ELR (cell line): ENCODE measurements around the gene NAV2.

ENCODE experiments used
- DNase-seq: peaks from one replicate; pipeline ENCODE4 v3.0.0-alpha.2; 2015; ENCODE audit warnings: low read depth

Gene NAV2

GRCh38 chr11:19976281-19976941, 263.8 kb downstream of the NAV2 start:
- no peak for DNase-seq

GRCh38 chr11:19977941-19978340, 265.3 kb downstream of the NAV2 start:
- no peak for DNase-seq

DNA sequence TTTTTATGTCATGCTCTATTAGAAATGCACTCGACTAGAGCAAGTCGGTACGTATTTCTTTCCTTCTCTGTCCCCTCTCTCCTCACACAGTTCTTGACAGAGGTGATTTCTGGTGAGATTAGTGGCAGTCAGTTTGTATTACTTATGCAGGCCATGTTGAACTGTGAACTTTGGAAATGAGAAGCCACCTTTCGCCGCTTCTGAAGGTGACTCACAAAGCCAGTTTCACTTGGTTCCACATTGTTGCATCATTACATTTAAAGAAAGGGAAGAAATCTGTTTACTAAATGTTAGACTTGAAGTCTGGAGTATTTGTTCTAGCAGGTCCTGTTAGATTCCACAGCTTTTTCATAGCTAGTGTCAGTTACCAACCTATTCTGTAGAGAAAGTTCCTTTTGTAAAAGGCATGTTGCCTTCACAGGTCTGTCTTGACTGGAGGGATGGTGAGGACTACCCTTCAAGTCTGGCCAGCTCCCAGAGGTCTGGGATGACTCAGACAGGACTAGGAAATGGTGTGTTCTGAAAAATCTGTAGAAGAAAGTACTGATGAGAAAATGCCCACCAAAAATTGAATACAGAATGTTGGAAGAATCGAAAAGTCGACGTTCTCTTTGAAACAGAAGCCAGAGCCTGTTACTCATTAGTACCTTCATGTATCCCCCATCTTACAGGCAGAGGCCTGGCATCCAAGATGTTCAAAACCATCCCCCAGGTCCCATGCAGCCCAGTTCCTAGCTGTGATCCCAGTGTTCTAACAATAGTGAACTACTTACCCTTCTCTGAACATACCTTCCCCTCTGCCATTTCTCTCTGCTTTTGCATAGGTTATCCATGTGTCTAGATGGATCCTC, 266.3 kb downstream of the NAV2 start:
- peak; percentile 78 for DNase-seq

DNA sequence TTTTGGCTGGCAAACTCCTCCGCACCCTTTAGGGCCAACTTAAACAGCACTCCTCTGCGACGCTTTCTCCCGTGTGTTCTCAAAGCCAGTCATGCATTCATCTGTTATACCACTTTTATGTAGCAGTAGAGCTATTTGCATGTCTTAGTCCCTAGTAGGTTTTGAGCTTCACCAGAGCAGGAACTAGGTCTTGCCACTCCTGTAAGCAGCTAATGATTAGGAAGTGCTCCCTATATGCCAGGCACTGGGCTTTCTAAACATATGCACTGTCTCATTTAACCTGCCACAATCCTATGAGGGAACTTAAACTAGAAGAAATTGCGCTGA, 266.8 kb downstream of the NAV2 start:
- DNase-seq, result no peak

GRCh38 chr11:19980388-19980787, 267.8 kb downstream of the NAV2 start:
- no peak for DNase-seq

GRCh38 chr11:19980957-19981669, 268.5 kb downstream of the NAV2 start:
- no peak for DNase-seq

- DNase-seq, result no peak
Observed at GRCh38 chr11:19982774-19983495, 270.3 kb downstream of the NAV2 start.

GRCh38 chr11:19984048-19984742, 271.6 kb downstream of the NAV2 start:
- no peak for DNase-seq

DNA sequence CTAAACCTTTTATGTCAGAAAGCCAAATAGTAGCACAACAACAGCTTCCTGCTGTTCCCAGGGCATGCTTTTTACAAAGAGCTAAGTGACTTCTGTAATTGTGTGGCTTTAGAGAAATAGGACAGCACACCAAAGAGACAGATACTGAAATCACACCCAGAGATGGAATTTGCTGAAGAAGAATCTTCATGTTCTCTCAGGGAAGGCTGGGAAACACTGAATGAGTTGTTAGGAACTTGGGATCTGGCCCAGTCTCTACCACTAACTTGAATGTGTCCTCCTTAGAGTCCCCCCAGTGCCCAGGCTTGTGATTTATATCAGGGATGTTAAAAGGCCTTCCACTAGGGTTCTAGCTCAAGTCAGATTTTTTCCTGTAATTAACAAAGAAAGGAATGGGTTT, 272.5 kb downstream of the NAV2 start:
- DNase-seq, result no peak

DNA sequence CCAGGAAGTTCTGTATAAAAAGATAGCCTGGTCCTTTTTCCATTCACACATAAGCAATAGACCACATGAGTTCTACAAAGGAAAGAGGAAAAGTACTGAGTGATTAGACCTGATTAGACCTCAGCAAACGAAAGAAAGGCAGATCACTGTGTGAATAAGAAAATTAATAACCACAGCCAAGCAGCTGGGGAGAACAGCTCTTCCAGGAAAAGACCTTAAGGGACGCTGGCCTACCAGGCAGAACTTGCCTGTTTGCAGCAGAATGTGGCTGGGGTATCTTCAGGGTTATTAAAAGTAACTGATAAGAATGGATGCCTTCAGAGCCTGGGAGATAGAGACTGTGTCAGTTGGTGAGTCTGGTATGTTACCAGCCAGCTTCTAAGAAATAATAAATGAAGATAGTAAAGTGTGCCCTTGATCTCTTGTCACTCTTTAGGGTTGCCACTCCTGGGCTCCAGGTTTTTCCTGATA, 274.7 kb downstream of the NAV2 start:
- DNase-seq, result no peak

- DNase-seq, result peak; percentile 6
Observed at GRCh38 chr11:19988598-19988997, 276.0 kb downstream of the NAV2 start.

GRCh38 chr11:19989191-19989590, 276.6 kb downstream of the NAV2 start:
- DNase-seq, result no peak

GRCh38 chr11:19992162-19992561, 279.5 kb downstream of the NAV2 start:
- no peak for DNase-seq

DNA sequence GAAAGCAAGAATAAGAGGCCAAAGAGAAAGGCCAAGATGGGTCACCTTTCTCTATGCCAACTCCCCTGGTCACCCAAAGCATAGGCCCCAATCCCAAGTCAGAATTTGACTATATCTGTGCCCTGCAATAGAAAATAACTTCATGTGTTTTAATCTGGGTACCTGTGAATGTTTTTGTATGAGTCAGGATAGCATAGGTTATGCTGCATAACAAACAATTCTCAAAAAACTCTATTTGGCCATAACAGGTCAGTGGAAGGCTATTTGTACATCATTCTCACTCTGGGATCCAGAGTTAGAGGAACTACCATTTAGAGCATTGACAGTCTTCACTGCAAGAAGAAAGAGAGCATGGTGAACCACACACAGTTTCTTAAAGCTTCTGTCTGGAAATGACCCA, 280.4 kb downstream of the NAV2 start:
- DNase-seq, result no peak

DNA sequence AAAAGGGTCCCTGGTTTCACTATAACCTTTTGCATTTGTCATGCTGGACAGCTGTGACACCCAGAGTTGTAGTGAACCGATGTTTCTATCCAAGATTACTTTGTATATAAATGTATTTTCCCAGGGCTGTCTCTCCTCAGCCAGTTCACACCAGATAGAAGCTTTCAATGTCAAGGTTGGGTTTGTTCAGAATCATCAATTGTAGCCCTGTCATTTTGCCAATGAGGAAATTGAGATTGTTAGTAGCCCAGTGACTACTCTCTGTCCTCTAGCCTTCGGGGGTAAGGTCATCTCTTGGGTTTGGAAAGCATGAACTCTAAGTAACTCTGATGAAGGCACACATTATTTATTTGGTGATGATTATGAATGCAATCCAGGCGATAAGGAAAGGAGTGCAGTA, 282.0 kb downstream of the NAV2 start:
- DNase-seq, result peak; percentile 9

DNA sequence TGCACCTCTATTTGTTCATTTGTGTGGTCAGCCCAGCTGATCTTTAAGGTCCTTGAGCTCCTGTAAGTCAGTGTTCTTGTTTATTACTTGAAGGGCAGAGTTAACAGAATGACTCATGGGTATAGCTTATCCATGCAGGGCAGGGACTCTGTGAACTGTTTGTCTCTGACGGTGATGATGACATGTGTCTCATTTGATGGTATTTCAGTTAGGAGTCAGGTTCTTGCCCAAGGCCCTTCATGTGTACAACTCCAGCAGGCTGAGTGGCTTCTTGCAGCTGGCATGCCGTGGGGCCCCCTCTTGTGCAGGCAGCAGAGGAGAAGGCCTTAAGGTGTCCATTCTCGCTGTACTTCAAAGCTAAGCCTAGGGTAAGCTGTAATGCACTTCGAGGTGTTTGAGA, 282.5 kb downstream of the NAV2 start:
- DNase-seq, result peak; percentile 86

DNA sequence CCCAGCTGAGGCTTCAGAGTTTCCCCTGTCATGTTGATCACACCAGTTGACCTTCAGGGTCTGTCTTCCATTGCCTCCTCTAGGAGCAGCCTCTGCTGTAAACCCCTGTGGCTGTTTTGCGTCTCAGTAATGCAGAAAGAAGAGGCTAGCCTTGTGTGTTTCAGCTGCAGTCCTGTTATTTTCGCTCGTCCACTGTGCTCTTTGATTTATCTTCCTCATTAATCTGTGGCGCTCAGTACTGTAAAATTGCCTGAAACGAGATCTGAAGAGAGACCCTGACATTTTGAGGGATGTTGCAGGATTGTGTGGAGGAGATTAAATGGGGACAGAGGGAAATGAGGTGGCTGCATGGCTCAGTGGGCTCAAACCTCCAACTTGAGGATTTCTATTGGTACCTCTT, 283.9 kb downstream of the NAV2 start:
- no peak for DNase-seq

GRCh38 chr11:20000022-20000350, 287.3 kb downstream of the NAV2 start:
- DNase-seq, result no peak

DNA sequence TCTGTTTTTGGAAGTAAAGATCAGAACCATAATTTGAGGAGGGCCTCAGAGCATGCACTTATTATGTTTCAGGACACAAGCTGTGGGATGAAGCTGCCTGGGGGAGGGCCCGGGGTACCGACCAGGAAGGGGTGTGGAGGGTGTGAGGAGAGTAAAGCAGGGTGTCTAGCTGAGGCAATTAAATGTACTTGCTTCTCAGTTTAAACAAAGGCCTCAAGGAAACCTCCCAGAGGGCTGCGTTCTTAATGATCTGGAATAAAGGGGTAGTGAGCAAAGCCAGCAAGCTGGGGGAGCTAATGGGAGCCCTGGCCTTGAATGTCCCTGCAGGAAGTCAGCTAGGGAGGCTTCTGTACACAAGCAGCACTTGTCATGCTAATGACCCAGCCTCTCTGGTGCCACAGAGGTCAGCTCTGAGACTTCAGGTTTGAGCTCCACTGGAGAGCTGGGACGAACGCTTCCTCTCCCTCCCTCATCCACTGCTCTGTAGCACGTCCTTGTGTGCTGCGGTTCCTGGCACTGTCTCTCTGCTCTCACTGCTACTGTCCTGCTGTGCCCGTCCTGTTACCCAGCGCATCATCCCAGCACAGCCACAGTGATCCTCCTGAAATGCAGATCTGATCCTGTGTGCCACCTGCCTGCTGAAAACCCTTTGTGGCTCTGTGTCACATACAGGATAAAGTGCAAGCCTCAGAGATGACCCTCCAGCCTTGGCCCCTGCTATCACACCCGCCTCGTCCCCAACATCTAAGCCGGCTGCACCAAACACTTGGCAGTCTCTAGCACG, 287.9 kb downstream of the NAV2 start:
- DNase-seq, result no peak

- DNase-seq, result no peak
Observed at GRCh38 chr11:20002312-20003216, 289.9 kb downstream of the NAV2 start.
